CMK (cell line): ENCODE results near the gene RAB31.

Experiments
- DNase-seq: peaks from one replicate; pipeline ENCODE4 v3.0.0-alpha.2; 2010; ENCODE audit warnings: low read depth

Gene RAB31

DNA sequence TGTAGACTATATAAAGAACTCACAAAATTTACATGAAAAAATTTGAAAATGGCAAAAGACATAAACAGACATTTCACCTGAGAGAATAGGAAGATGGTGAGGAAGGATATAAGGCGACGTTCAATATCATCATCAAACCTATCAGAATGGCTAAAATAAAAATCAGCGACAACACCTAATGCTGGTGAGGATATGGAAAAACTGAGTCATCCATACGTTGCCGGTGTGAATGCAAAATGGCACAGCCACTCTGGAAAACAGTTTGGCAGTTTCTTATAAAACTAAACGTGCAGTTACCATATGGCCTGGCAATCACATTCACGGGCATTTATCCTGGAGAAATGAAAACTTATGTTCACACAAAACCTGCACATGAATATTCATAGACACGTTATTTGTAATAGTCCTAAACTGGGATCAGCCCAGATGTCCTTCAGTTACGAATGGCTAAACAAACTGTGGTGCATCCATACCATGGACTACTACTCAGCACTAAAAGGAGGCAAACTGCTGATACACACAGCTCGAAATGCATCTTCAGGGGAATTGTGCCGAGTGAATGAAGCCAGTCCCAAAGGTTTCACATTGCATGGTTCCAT, 114.6 kb downstream of the RAB31 start:
- DNase-seq, result no peak

DNA sequence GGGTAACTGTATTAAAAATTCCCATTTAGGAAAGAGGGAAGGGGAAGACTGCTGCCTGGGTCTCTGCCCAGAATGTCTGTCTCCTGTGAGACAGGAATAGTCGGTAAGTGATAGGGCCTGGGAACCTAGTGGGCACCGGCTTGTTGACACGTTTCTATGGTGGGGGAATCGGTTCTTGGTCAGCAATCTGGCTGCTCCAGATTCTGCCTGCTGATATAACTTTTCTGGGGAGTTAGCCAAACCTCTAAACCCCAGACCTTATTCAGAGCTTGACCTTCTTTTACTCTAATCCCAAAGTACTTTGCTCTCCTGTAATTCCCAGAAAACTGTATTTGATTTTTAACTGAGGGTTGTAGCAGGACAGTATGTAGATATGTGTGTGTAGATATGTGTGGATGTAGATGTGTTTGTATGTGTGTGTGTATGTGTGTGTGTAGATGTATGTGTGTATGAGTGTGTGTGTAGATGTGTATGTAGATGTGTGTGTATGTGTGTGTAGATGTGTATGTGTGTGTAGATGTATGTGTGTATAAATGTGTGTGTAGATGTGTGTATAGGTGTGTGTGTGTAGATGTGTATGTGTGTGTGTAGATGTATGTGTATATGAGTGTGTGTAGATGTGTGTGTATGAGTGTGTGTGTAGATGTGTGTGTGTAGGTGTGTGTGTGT, 115.8 kb downstream of the RAB31 start:
- no peak for DNase-seq

DNA sequence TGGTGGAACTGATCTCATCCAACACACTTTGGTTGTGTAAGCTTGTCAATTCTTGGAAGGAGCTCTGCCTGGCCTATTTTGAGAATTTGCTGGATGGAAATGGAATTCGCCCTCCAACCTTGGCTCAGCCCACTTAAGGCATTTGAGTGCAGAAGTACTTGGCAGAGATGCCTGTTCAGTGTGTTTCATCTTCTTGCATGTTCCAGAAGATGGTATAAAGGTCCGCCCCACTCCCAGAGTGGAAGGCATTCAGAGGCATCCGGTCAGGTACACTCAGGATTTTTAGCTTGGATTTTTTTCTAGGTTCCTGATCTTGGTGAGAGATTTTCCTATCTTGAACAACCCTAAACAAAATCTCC, 116.4 kb downstream of the RAB31 start:
- no peak for DNase-seq

DNA sequence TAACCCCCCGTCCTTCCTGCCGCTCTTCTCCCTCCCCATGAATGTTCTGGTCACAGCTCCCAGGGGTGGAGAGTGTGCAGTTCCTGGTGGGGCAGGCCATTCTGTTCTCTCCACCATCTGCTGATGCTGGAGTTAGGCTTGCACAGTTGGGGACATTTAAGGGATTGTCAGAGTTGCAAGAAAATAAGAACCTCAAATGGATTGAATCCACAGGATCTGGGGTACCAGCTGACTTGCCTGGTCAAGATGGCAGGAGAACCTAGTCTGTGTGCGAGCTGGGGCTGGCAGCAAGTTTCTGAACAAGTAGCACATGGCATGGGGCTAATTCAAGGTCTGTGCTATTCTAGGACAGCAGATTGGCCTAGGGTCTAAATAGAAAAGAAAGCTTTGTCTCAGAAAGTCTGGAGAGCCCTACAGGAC, 116.9 kb downstream of the RAB31 start:
- DNase-seq, result no peak

DNA sequence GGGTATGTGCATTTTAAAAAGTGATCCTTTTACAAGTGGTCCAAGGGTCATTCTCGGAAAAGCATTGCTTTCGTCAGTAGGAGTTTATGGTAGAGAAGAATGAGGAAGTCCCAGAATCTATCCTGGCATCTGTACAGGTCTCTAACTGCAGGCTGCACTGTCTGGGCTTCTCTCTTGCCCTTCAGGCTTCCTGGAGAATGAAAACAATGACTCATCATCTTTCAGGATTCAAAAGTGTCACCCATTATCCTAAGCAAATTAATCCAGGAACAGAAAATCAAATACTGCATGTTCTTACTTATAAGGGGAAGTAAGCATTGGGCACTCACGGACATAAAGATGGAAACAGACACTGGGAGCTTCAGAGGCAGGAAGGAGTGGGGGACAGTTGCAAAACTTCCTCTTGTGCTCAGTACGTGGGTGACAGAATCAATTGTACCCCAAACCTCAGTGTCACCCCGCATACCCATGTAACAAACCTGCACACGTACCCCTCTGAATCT, 117.5 kb downstream of the RAB31 start:
- DNase-seq, result peak; percentile 29

DNA sequence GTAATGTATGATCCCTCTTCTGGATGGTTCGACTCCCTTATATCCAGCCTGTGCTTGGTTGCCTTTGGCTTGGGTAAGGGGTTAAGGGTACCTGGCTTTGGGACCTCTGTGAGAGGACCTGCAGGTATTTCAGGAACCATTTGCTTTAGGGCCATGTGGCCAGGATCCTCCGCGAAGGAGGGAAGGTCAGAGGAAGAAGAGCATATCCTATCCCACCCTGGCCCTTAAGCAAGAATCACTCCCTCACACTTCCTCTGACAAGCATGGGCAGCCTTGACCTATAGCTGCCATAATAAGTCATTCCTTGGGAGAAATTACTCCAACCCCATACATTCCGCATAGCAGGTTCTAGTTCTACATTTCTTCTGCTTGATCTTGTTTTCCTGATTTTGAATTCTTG, 118.6 kb downstream of the RAB31 start:
- no peak for DNase-seq

DNA sequence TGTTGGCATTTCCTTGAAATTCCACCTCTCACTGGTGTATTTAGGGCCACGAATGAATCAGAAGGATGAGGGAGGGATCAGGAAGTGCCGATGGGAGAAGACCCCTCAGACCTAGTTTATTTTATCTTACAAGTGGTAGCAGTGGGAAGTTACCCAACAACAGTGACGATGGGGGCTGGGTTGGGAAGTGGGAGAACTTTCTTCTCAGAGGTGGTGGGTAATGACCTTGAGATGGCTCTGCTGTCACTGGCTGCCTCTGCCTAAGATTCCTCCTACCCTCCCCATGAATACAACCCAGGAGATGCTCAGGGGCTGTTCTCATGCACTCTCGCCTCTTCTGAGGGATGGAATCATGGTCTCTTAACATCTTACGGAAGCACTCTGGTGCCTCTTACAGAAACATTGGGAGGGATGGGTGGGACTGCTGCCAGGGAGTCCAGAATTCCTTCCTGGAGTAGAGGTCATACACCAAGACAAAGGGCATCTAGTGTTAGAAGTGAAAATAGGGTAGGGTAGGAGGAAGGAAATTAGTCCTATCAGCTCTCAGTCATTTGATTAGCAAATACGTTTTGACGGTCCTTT, 119.2 kb downstream of the RAB31 start:
- DNase-seq, result no peak

DNA sequence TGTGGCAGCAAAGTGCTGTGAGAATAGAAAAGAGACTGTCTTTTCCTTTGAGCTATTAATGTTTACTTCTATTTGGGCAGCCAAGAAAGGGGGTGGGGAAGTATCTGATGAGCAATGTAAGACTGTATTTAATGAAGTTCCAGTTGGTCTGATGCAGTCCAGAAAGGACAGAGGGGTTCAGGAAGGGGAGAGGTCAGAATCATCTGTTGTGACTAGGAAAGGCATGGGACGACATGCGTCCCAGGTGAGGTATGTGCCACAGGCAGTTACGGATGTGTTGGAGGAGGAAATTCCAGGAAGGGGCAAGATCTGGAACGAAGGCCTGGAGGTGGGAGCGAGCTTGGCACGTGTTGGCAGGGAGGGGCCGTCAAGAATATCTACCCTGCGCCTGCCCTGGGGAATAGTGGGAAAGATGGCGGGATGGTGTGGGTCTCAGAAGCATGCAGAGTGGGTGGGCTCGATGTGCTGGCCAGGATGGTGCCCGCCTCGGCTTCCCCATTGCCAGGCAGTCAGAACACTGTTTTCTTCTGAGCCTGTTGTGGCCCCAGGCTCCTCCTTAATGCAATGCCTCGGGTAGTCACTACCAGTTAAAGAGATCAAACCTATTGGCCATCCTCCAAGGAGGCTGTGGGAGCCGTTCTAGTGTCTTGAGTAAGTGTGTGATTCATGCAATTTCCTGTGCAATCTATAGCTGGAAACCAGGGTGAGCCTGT, 119.8 kb downstream of the RAB31 start:
- DNase-seq, result no peak

DNA sequence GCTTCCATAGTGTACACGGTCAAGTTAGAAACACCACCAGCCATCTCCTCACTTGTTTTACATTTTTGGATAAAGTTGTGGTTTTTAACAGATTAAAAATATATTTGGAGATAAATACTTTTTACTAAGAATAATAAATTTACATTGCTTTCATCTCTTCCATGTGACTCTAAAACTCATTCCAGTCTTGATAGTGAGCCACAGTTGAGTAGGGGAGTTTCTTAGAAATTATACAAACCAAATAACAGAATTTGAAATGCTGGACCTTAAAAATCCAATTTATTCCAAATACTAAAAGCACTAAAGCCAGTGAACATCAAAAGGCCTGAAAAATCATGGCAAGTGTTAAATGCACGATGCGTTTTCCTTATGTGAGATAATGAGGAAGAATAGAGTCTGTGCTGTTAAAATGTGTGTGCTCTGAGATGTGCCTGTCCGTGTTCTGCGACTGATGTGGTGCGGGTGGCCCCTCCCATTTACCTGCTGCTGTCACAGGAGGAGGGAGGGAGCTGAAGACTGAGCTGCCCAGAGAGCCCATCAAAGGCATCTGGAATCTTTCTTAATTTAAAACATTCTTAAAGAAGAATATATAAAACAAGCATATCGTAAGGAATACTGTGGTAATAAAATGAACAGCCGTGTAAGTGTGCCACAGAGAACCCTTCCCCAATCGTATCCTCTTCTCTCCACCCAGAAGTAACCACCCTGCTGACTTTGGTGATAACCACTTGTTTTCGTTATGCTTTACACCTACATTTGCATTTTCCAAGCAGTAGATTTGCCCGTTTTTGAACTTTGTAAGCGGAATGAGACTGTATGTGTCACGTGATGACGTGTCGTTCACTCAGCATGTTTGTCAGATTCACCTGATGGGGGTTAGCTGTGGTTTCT, 120.7 kb downstream of the RAB31 start:
- no peak for DNase-seq

DNA sequence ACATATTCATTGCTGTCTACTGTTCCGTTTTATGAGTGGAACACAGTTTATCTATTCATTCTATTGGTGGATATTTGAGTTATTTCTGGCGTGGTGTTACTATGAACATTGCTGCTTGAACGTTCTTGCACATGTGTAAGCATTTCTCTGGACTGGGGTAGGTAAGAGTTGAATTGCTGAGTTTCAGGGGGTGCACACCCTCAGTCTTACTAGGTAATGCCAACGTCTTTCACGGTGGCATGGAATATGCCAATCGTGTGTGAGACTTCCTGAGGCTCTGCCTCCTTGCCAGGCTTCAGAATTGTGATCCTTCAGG, 121.3 kb downstream of the RAB31 start:
- no peak for DNase-seq

DNA sequence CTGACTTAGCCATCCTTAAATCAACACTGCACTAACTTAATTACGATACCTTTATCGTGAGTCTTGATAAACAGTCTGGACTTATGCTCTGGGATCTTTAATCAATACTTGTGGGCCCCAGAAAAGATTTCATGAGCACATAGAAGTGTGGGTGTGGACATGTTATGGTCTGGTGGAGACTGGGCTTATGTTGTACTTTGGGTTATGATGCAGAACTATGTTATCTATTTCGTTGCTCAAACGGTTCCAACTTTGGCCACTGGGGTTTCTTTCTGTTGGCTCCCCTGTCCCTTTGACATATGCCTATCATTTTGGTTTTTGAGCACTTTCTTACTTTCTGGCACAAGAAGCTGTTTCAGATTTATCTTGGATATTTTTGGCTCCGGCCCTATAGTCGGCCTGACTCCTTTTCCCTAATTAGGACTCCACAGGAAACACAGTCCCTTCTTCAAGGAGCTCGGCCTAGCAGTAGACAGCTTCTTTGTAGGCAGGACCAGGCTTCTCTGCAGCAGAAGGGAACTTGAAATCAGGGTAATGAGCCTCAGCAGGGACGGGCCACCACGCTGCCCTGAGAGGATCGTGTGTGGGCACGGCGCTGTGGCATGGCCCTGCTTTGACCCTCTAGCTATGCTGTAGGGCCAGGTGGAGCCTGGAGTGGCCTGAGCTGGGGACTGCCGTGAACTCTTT, 123.1 kb downstream of the RAB31 start:
- no peak for DNase-seq

DNA sequence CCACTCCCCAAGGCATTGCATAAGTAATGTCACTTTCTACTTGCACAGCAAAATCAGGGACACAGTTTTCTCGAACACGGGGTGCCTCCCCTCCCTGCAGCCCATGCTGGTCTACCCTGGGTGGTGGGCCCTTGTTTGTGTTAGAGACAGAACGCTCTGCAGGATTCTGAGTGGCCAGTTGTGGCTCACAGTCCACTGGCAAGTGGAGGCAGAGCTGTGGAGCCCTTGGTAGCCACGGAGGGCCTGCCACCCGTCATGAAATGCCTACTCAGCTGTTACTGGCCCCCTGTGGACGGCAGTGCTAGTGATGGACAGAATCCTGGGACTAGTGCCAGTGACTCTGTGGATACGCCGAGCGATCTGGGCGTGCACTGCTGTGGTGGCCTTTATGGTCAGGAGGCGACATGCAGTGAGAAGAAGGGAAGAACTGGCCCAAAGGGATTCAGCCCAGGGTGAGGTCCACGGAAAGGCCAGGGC, 123.7 kb downstream of the RAB31 start:
- no peak for DNase-seq

DNA sequence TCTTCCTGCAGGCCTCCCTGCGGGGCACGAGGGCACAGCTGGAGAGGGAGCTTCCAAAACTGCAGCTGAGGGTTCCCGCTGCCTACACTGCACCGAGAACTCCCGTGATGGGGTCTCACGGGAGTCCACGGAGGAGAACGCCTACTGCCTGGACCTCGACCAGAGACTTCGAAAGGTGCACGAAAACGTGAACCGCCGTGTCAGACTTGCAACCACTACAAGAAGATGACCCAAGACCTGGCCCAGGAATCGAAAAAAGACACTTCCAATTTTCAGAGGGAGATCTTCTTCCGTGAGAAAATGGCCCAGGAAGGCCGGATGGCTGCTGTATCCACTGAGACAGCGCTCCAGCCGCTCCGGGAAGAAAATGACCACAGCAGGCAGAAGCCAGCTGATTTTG, 124.8 kb downstream of the RAB31 start:
- DNase-seq, result no peak

DNA sequence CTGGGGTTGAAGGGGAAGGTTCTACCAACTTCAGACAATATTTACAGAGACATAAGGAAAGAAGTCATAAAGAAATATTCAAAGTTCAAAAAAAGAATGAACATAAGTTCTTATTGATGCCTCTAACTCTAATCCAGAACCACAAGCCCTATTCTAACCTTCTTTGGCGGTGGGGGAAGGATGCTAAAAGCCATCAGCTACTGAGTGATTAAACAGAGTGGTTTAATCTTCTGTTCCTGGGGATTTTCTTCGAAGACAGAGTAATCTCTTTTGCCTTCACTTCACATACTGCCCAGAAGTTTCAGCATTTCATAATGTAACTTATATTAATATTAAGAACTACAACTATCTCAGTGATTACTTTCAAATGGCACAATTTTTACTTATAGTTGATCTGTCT, 126.5 kb downstream of the RAB31 start:
- DNase-seq, result no peak

DNA sequence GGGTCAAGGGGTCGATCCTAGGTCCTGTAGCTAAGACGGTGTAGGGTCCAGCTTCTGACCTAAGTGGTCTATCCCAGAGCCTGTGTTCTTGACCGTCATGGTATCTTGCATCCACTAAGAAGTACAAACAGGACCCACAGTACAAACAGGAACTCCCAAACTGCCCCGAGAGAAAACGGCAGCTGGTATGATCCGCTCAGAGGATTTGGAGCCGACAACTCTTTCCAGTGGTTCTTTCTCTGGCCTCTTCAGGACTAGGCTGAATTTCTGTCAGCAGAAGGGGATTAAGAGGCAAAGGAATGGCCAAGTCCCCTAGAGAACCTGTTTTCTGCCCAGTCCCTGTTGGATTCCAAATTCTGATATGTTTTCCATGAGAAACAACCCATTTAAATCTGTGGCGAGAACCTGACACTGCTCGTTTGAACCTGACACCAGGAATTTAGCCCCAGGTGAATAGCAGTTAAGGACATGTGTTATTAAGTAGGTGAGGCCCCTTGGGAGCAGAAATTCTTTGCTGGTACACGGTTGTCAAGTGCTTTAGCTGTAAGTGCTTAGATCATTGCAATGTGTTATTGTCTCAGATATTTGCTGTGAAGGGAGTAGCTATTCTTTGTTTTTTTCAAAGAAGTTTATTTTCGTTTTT, 127.1 kb downstream of the RAB31 start:
- DNase-seq, result no peak

DNA sequence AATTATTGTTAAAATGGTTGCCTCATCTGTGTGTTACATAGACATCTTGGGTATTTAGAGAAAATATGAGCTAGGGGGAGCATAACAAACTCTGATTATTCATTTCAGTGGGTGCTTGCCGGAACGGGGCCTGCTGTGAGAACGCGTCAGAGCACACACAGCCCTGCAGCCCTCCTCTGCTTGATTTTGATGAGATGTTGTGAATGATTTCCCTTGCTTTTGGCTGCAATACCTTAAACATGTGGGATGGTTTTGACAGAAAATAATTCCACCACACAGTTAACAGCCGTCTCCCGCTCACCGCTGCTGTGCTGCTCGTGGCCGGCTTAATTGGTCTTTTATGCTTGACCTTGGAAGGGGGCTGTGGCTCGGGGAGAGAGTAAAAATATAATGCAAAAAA, 127.7 kb downstream of the RAB31 start:
- DNase-seq, result no peak

DNA sequence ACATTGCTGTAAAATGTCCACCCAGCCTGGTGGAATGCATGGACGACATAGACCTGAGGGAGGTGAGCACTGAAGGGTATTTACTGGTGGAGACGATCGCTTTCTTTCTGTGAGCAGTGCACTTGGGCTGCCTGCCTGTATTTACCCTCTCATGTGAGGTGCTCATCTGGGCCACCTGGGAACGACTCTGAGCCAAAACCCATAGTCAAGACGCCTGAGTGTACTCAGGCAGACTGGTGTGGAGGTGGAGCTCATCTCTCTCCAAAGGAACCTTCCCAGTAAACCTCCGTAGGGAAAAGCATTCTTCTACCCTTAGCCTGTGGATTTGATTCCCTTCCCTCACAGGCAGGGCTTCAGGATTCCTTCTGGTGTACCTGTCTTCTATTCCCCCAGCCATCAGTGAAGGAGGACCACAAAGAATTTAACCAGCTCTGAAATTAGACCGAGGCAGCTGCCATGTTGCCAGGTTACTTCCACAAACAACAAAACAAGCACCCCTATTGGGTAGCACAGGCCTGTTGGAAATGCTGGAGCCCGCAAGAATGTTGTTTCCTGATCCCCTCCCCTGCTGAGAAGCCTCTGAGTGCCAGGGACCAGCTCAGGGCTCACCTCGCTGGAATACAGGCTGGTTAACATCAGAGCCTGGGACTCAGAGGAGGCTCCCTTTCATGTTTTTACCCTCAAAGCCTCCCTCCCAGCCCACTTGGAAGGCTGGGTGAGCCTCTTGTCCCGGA, 130.2 kb downstream of the RAB31 start:
- DNase-seq, result no peak

DNA sequence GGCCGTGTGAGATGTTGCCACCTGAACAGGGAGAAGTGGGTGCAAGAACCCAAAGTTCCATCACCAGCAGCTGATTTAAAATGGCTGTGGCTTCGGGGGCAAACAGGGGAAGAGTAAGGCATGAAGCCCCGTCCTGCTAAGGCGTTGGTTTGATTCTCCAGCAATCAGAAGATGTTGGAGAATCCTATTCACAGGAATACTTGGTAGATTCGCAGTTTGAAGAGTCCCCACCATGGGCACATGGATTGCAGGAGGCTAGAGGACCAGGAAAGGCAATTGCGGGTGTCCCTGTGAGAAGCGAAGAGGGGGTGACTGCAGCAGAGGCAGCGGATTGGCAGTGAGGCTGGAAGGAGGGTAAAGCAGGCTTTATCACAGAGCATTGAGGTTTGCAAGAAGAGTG, 131.1 kb downstream of the RAB31 start:
- no peak for DNase-seq

DNA sequence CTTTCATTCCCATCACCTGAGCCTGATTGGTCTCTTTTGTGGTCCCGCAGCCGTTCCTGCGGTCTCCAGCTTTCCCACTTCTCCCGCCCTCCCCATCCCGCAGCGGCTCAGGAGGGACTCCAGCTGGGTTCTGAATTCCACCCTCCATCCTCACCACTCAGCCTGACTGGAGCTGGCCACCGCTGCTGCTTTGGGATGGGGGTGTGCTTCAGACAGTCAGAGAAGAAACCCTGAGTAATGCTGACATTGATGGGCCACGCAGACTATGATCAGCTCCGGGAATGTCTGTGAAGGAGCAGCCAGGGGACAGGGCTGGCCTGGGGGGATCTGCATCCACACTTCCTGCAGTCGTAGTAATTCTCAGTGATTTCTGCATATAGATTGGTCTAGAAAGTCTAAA, 131.8 kb downstream of the RAB31 start:
- no peak for DNase-seq

DNA sequence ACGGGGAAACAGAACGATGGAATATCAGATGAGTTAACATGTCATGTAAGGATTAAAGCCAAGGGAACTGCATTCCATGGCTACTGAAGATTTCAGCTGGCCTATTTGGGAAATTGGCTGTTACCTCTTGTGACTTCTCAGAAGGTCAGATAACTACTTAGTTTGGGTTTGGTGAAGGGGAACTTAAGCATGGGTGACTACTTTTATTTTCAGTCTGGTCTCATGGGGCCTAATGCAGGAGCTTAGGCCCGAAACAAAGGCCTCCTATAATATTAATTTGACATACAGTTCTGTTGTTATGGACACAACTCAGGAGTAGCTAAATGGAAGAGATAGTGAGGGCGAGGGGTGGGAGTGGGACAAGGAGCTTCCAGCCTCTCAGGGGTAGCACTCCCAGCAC, 133.7 kb downstream of the RAB31 start:
- DNase-seq, result no peak
